GM12891 (cell line): ENCODE results near the gene PIP5K1B.

ENCODE experiments used
- POLR2A ChIP-seq: IDR thresholded peaks from 2 replicates; pipeline ENCODE4 v1.6.1; 2011; ENCODE audit warnings: low read depth, low read length, control low read depth
- POLR2AphosphoS5 ChIP-seq: IDR thresholded peaks from 2 replicates; pipeline ENCODE4 v1.6.1; 2011; ENCODE audit warnings: low read depth, low read length, control low read depth
- SPI1 ChIP-seq: IDR thresholded peaks from 2 replicates; pipeline ENCODE4 v1.6.1; 2011; ENCODE audit warnings: low read depth, low read length, control low read depth
- TAF1 ChIP-seq: IDR thresholded peaks from 2 replicates; pipeline ENCODE4 v1.6.1; 2011; ENCODE audit warnings: low read depth, low read length, control low read depth

DNA sequence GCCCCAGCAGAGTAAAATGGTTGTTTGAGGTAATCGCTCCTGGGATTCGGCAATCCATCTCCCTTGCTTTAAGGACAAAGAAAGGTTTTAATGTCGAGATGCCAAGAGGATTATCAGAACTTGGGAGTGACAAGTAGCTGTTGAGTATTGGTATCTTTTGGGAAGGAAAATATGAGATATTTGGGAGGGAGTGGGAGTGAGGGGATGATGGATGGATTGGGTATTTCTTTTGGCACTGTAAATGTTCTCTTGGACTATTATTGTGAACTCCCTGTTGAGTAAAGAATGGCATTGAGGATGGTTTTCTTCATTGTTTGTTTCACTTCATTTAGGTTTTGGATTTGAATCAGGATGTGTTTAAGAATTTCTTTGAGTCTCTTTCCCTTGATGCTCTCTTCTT lies 86.1 kb downstream of the PIP5K1B start:
- no peak for TF ChIP-seq SPI1
- no peak for TF ChIP-seq TAF1
- no peak for TF ChIP-seq POLR2A
- TF ChIP-seq POLR2AphosphoS5: no peak
